ENCODE measurements around the gene PPP1R13L. TPM values are rescaled to one million over a fixed set of nuclear protein-coding genes. Genes with fewer than 3 reads are reported as not detected.

The PPP1R13L gene
- total RNA-seq, 4 donors from 2014 or later: 28.5 to 298 (median 44.4) TPM

DNA sequence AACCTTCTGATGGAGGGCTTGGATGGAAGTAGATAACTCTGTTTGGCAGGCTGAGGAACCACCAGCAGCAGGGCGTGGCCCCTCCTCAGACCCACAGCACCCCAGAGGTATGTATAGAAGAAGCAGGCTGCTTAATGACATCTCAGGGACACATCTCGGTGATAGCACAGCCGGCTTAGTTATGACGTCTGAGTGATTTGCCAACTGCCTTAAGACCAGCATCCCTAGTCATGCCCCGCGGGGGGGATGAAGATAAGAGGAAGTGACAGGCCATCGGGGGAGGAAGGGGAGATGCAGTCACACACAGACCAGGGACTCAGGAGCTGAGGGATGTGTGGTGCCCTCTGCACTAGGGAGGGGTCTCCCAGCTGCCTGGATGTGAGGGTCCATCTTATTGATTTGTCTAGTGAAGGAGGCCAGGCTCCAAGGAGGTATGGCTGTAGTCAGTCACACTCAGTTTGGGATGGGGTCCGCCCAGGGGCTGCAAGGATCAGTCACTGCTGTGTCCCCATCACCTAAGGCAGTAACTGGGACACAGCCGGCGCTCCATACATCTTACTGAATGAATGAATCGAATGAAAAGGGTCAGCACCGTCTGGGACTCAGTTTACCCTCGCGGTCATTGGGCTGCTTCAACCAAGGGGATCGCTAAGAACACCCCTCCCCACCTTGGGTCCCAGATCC, 38.1 kb upstream of the PPP1R13L start:
- 12% methylated on average over 15 of the region's 15 CpGs; no CpG with 5 or more reads in 1 of the 2 donors for WGBS, 2 donors (ENCODE audit: low coverage in 1 of 2)
- Histone ChIP-seq H3K4me3 (peak overlapping the region in 3 of 4 donors; percentile 29 to 59 (median 42)), H3K27ac (peak overlapping the region; percentile 91 to 93 (median 92)), H3K9me3 (no peaks in the 10 kb centered on the region), H3K36me3 (no peaks in the 10 kb centered on the region), H3K27me3 (no peaks in the 10 kb centered on the region), H3K4me1 (peaks cover 11 to 57% (median 29%) of the 10 kb centered on the region in 4 donors)
- in situ Hi-C loops (cut with MboI; ENCODE audit: low pct_ligation_motif_present in 1 of 4, low pct_unique_long_range_greater_than_20kb in 1 of 4, low sequenced_read_pairs in 3 of 4) (loop anchor here in 3 of 4 donors (5.0 kb wide), 1 partner anchor 34 kb away; no protein-coding TSS in a partner anchor), intact Hi-C loops (cut with DNase I; ENCODE audit: low total_unique reads) (no loop called here)
- TF ChIP-seq POLR2AphosphoS5 (IDR thresholded peaks at IDR 0.05) (no peak), EP300 (IDR thresholded peaks at IDR 0.05; ENCODE audit: low read depth) (no peak), POLR2A (IDR thresholded peaks at IDR 0.05) (no peak)
- TF ChIP-seq, protein P1, sequence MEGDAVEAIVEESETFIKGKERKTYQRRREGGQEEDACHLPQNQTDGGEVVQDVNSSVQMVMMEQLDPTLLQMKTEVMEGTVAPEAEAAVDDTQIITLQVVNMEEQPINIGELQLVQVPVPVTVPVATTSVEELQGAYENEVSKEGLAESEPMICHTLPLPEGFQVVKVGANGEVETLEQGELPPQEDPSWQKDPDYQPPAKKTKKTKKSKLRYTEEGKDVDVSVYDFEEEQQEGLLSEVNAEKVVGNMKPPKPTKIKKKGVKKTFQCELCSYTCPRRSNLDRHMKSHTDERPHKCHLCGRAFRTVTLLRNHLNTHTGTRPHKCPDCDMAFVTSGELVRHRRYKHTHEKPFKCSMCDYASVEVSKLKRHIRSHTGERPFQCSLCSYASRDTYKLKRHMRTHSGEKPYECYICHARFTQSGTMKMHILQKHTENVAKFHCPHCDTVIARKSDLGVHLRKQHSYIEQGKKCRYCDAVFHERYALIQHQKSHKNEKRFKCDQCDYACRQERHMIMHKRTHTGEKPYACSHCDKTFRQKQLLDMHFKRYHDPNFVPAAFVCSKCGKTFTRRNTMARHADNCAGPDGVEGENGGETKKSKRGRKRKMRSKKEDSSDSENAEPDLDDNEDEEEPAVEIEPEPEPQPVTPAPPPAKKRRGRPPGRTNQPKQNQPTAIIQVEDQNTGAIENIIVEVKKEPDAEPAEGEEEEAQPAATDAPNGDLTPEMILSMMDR (IDR thresholded peaks at IDR 0.05): no peak
- peak; percentile 52 for DNase-seq

DNA sequence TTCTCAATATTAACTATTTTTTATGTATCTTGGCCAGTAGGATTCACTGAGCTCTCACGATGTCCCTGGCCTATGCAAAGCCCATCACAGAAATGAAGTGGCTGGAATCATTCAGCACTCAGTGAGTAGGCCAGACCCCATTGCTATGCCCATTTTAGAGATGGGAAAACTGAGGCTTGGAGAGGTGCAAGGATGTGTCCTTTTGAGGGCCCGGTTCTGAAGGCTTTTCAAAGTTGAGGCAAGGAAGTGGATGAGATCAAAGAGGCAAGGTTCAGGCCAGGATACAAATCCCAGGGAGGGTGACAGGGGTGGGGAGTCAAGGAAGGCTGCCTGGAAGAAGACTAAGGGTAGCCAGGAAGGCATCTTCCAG, 37.5 kb upstream of the PPP1R13L start:
- Histone ChIP-seq H3K36me3 (no peaks in the 10 kb centered on the region), H3K27me3 (no peaks in the 10 kb centered on the region), H3K27ac (peak overlapping the region; percentile 91 to 93 (median 92)), H3K4me1 (peaks cover 11 to 54% (median 28%) of the 10 kb centered on the region in 4 donors), H3K4me3 (no peak overlapping the region), H3K9me3 (no peaks in the 10 kb centered on the region)
- WGBS, 2 donors (ENCODE audit: low coverage in 1 of 2): 30 to 60% methylated on average over 1 to 2 of the region's 2 CpGs
- intact Hi-C loops (cut with DNase I; ENCODE audit: low total_unique reads) (no loop called here), in situ Hi-C loops (cut with MboI; ENCODE audit: low pct_ligation_motif_present in 1 of 4, low pct_unique_long_range_greater_than_20kb in 1 of 4, low sequenced_read_pairs in 3 of 4) (loop anchor here in 3 of 4 donors (5.0 kb wide), 1 partner anchor 35 kb away; no protein-coding TSS in a partner anchor)
- no peak for DNase-seq
- TF ChIP-seq, protein P1 (IDR thresholded peaks at IDR 0.05): no peak
- no peak for TF ChIP-seq POLR2A (IDR thresholded peaks at IDR 0.05)
- TF ChIP-seq POLR2AphosphoS5 (IDR thresholded peaks at IDR 0.05): no peak
- no peak for TF ChIP-seq EP300 (IDR thresholded peaks at IDR 0.05; ENCODE audit: low read depth)

DNA sequence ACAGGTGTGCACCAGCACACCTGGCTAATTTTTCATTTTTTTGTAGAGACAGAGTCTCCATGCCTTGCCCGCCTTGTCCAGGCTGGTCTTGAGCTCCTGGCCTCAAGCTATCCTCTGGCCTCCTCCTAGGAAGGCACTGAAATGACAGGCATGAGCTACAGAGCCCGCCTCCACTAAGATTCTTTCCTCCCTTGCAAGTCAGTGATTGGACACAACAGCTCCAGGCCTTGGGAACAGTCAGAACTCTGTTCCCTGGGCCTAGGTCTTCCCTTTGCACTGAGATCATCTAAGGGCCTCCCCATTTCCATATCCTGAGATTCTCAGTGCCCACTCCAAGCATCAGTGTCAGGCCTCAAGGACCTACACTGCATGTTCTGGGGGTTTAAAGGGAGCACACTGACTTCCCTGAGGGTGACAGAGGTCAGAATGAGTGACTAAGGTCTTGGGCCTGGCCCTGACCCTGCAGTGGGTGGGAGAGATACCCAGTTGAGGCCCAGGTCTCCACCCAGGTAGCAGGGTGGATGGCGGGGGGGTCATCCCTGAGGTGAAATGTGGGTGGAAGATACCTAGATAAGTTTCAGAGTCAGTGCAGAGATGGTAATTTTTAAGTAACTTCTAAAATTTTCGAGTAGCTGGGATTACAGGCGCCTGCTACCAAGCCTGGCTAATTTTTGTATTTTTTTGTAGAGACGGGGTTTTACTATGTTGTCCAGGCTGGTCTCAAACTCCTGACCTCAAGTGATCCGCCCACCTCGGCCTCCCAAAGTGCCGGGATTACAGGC, 36.2 kb upstream of the PPP1R13L start:
- no peak for DNase-seq
- Histone ChIP-seq H3K36me3 (no peaks in the 10 kb centered on the region), H3K9me3 (no peaks in the 10 kb centered on the region), H3K27ac (peak overlapping the region; percentile 87 to 97 (median 89)), H3K27me3 (no peaks in the 10 kb centered on the region), H3K4me1 (peaks cover 11 to 43% (median 23%) of the 10 kb centered on the region in 4 donors), H3K4me3 (no peak overlapping the region)
- in situ Hi-C loops (cut with MboI; ENCODE audit: low pct_ligation_motif_present in 1 of 4, low pct_unique_long_range_greater_than_20kb in 1 of 4, low sequenced_read_pairs in 3 of 4) (loop anchor here in 3 of 4 donors (5.0 kb wide), 1 partner anchor 36 kb away; no protein-coding TSS in a partner anchor), intact Hi-C loops (cut with DNase I; ENCODE audit: low total_unique reads) (loop anchor here (2.0 kb wide), 1 partner anchor 38 kb away; no protein-coding TSS in a partner anchor)
- TF ChIP-seq EP300 (IDR thresholded peaks at IDR 0.05; ENCODE audit: low read depth) (no peak), POLR2AphosphoS5 (IDR thresholded peaks at IDR 0.05) (no peak), POLR2A (IDR thresholded peaks at IDR 0.05) (no peak)
- TF ChIP-seq, protein P1 (IDR thresholded peaks at IDR 0.05): no peak
- 93 to 100% methylated on average over 3 to 9 of the region's 9 CpGs for WGBS, 2 donors (ENCODE audit: low coverage in 1 of 2)

DNA sequence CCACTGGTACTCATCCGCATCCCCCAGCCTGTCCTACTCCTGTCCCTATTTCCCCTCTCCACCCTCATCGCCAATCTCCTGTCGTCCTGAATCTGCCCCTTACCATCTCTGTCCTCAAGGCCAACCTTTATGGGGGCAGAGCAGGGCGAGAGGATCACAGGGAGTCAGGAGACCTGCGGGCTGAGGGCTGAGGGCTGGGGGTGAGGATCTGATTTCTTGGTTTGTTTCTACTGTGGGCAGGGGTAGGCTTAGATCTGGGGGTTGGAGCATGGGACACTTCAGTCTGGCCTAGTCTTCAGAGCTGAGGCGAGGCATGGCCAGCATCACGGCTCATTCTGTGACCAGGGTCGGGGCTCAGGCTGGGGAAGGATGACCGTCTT, 35.4 kb upstream of the PPP1R13L start:
- TF ChIP-seq EP300 (IDR thresholded peaks at IDR 0.05; ENCODE audit: low read depth) (no peak), POLR2A (IDR thresholded peaks at IDR 0.05) (no peak), POLR2AphosphoS5 (IDR thresholded peaks at IDR 0.05) (no peak)
- TF ChIP-seq, protein P1 (IDR thresholded peaks at IDR 0.05): no peak
- in situ Hi-C loops (cut with MboI; ENCODE audit: low pct_ligation_motif_present in 1 of 4, low pct_unique_long_range_greater_than_20kb in 1 of 4, low sequenced_read_pairs in 3 of 4) (loop anchor here in 3 of 4 donors (5.0 kb wide), 1 partner anchor 37 kb away; no protein-coding TSS in a partner anchor), intact Hi-C loops (cut with DNase I; ENCODE audit: low total_unique reads) (loop anchor here (2.0 kb wide), 1 partner anchor 39 kb away; no protein-coding TSS in a partner anchor)
- Histone ChIP-seq H3K27ac (peak overlapping the region; percentile 87 to 97 (median 89)), H3K36me3 (no peaks in the 10 kb centered on the region), H3K27me3 (no peaks in the 10 kb centered on the region), H3K9me3 (no peaks in the 10 kb centered on the region), H3K4me1 (peaks cover 11 to 38% (median 22%) of the 10 kb centered on the region in 4 donors), H3K4me3 (peak overlapping the region in 3 of 4 donors; percentile 53 to 77 (median 69))
- no peak for DNase-seq
- WGBS, 2 donors (ENCODE audit: low coverage in 1 of 2): 57% methylated on average over 9 of the region's 9 CpGs; no CpG with 5 or more reads in 1 of the 2 donors
